COLO668 (cell line): Measurements from ENCODE around the gene ZNRF3.
"Not testable (repeated sequence)": the region's sequence is repeated elsewhere in the genome, so short reads cannot be mapped to it uniquely, and the experiment has no call there.

Experiments used
- DNase-seq: peaks from one replicate; lab custom pipeline; 2025; ENCODE audit not compliant: unreplicated experiment; lab: John Stamatoyannopoulos, UW

Gene ZNRF3

GRCh38 chr22:28905256-28905832 lies 22.0 kb downstream of the ZNRF3 start:
- DNase-seq: no peak

DNA sequence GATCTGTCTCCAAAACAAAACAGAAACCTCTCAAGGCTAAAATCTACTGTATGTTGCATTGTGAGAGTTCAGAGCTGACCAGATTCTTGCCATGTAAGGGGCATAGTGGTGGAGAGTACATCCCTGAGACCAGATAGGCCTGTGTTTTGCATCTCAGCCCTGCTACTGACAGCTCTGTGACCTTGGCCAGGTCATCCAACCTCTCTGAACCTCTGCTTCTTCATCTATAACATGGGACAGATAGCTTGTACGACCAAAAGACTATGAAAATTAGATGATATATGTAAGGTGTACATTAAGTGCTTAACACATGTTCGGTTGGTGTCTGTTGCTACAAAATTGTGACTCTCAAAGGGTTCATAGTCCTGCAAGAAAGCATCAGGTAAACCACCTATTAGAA lies 22.9 kb downstream of the ZNRF3 start:
- no peak for DNase-seq

DNA sequence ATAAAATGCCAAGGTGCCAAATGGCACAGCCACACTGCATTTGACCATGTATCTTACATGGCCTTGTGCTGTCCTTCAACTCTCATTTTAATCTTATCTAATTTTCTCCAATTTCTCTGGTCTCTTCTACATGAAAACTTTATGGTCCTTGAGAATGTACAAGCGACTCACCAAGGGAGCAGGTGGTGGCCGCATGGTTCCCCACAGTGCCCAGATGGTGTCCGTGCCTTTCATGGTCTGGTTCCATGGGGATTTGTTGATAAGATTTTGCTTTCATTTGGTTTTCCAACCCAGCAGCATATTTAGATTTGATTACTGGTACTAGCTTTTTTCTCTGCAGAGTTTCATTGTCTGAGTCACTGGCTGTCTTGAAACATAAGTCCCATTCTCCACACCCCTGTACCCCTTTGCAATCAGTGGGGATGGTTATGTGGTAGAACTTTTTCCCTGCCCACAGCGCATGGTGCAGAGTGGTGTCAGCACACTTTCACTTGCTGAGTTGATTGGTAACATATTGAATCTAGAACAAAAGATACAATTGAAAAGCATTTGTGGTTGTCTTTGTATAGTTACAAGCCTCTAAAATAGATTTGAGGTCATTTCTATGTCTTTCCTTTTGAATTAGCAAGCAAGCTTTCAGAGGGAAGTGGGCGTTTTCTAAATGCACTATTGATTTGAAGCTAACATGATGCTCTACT lies 24.1 kb downstream of the ZNRF3 start:
- no peak for DNase-seq

DNA sequence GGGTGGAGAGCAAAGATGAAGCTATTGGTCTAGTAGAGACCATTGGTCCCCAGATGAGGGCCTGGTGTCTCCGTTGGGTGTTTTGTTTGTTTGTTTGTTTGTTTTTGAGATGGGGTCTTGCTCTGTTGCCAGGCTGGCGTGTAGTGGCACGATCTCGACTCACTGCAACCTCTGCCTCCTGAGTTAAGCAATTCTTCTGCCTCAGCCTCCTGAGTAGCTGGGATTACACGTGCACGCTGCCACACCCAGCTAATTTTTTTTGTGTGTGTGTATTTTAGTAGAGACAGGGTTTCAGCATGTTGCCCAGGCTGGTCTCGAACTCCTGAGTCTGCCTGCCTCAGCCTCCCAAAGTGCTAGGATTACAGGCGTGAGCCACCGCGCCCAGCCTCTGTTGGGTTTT lies 25.4 kb downstream of the ZNRF3 start:
- not testable (repeated sequence) for DNase-seq

DNA sequence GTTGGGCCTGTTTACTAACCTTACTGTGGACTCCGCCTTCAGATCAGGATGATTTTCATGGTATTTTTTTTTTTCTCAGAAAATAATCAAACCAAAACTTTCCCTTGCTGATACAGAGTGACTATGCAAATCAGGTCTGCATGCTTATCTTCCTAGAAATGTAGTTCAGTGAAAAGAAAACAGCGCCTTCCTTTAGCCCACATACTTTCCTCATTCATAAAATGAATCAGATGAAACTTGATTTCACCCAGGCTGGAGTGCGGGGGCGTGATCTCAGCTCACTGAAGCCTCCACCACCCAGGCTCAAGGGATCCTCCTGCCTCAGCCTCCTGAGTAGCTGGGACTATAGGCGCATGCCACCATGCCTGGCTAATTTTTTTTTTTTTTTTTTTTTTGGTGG lies 26.0 kb downstream of the ZNRF3 start:
- DNase-seq: no peak

- no peak for DNase-seq
These were observed 27.4 kb downstream of the ZNRF3 start for GRCh38 chr22:28910569-28911303.

- DNase-seq: no peak
These were observed 27.9 kb downstream of the ZNRF3 start for GRCh38 chr22:28911304-28911690.

DNA sequence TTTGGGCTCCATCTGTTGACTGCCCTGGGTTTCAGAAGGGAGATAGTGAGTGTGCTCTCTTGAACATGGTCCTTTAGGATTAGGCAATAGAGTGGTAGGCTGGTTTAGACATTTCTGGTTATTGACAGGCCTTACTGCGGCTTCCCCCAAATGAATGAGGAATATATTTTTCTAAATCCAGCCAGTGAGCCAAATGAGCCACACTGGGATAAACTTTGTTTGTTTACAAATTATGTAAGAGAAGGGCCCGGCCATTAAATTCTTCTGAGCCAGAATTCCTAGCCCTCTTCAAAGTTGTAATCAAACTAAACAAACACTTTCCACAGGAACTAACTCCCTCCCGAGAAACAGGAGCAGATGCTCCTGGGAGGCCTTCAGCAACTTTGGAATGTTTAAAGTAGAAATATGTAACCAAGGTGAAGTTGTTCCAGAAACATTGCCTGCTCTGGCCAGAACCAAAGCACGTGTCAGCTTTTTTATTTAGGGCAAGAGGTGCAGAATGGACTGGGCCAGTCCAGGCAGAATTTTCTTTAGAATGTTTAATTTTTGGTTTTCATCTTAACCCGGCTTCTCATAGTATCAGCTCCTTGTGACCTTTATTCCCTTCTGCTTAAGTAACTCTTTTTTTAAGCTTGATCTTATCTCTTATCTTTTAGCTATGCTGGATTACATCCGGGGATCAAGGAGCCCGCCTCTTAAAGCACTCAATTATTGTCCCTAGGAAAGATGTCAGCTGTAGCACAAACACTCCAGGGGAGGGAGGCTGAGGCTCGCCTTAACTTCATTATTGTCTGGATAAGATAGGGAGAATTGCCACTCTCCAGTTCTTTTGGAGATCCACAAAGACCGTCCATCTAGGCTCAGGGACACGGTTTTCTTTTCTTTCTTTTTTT lies 28.7 kb downstream of the ZNRF3 start:
- no peak for DNase-seq

DNA sequence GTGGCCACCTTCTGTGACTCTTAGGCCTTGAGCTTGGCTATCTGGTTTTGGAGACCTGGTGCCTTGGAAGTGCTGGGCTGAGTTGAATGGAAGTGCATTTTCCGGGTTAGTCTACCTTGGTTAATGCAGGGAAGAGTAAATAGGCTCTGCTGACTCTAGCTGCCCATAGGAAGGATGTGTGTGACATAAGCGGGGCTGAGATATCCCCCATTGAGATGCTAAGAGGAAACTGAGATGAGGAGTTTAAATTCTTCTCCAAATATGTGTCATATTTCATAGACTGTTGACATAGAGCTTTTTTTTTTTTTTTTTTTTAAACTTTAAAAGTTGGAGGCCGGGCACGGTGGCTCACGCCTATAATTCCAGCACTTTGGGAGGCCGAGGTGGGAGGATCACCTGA lies 30.8 kb downstream of the ZNRF3 start:
- no peak for DNase-seq

- DNase-seq: no peak
These were observed 32.6 kb downstream of the ZNRF3 start for GRCh38 chr22:28915969-28916368.

GRCh38 chr22:28917747-28918549 lies 34.6 kb downstream of the ZNRF3 start:
- DNase-seq: peak; percentile 14

DNA sequence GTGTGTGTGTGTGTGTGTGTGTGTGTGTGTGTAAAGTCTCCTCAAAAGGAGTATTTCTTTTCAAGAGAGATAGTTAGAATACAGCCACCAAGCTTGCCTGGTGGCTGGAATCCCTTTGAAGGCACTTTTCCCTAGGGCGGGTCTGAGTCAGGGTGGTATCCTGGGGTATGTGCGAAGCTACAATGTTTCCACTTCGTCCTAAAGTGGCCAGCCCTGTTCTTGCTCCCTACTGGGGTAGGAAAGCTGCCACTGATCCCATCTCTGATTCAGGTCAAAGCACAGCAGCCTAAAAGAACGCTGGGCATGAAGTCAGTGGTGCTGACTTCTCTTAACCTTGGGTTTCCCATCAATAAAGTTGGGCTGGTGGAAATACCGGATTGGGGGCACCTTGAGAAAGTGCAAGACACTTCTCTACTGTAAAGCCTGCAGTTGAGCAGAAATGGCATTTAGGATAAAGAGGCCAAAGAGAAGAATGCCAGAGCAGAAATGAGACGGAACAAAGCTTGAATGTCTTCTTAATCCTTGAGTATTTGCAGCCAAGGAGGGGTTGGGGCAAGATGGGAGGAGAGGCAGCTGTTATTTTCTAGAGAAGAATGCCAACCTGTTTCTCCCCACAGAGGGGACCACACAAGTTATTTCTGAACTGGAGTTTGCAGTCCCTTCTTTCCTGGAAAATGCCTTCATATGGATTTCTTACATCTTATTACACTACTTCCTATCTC lies 35.3 kb downstream of the ZNRF3 start:
- no peak for DNase-seq

DNA sequence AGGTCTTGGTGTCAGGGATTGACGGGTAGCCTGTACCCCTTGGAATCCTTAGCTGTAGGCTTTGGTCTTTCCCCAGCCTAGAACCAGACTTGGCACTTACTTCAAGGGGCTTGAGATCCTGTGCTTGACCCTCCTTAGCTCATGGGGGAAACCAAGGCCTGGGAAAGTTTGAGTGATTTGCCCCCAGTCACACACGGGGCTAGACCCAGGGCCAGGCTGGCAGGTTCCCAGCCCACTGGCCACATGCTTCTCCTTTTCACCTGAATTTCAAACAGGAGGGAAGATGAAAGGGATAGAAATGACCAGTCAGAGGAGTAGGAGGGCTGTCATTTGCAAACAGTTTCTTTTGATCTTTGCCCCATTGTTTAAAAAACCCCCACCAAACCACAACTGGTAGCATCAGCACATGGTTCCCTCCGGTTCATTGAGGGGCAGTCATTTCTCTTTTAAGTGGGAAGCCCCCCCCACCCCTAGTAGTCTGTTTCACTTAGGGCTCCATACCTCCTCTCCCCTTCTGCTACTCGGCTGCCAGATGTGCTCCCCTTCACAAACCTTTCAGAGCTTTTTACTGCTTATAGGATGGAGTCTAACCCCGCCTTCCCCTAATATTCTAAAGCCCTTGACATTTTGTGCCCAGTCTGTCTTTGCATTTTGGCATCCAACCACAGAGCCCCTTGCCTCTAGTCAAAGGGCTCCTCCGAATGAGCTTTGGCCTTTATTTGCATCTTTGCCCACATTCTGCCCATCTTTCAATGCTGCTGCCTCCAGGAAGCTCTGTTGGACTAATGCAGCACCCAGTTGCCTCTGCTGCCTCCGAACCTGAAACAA lies 37.6 kb downstream of the ZNRF3 start:
- no peak for DNase-seq

DNA sequence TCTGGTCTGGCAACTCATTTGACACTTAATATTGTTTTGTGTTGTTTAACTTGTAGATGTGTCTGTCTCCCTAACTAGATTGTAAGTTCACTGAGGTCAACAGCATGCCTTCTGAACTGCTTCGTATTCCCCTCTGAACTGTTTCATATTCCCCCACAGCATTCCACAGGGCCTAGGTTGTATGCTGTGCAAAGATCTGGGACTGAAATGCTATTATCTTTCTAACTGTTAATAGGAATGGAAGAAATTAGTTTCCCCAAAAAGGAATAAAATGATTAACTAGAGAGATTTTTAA lies 38.2 kb downstream of the ZNRF3 start:
- no peak for DNase-seq

DNA sequence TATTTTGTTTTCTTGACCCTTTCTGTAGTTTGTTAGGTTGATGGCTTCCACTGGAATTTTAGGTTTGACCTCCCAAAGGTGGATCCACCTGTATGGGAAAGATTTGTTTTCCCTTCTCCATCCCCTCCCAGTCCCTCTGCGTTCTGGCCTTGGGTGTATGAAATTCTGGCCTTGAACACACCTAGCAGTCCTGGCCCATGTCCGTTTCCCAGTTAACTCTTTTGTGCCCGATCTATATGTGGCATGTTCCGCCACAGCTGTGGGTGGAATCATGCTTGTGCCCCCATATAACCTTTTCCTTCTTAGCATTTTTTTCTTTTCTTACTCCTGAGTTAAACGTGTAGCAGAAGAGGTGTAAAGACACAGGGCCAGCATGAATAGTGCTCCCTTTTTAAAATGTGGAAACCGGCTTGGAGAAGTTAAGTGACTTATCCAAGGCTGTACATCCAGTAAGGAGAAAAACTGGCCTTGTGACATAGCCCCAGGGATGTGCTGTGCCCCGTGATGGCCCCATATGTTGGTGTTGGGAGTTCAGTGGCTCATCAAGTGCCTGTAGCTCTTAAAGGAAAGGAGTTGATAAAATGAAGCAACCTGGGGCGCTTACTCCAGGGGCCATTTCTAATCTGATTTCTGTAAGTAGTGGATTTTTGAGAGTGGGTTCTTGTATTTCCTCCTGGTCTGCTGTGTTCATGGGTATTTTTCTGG lies 39.3 kb downstream of the ZNRF3 start:
- no peak for DNase-seq

- peak; percentile 91 for DNase-seq
These were observed 40.7 kb downstream of the ZNRF3 start for GRCh38 chr22:28923826-28924732.

DNA sequence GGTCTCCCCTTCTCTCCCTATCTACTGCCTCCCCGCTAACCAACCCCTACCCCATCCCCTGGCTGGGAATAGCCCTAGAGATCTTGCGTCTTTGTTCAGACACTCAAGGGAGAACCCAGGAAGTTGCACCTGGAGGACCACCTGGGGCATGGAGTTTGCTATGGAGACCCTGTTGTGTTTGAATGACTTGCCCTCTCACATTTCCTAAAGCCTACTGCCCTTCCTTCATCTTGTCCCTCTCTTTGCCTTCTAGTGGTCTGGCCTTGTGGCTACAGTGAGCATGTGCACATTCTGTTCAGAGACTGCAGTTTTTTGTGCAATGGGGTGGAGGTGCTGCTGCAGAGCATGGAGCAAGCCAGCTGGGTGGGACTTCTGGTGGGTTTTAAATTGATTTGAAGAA lies 42.5 kb downstream of the ZNRF3 start:
- no peak for DNase-seq

DNA sequence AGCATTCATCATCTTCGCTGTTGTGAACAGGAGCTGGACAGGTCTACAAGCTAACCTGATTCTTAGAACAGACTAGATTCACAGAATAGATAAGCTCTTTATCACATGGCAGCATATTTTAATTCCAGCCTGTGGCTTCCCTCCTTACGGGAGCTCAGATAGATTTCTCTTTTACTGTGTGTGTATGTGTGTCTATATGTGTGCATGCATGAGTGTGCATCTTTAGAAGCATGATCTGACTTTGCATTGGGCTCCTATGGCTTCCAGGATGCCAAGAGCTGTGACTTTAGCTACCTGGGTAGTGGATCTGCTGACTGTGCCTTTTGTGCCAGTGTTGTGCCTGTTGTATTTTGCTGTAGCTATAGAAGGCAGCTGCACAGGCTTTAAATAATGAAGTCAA lies 44.3 kb downstream of the ZNRF3 start:
- no peak for DNase-seq
